Cardiac fibroblast (primary cell): Measurements from ENCODE around the gene BCL2.

Experiments used
- DNase-seq, 2 donors: peaks; one replicate each; pipeline versions ENCODE4 v3.0.0 to v3.0.0-alpha.2; 2010; ENCODE audit warnings: low read depth in 2 of 2
- H3K4me3 ChIP-seq, 2 donors: replicated peaks in 1 of 2; 1 replicate in 1 of 2; 2 replicates in 1 of 2; pipeline ENCODE4 v1.5.1; 2011; ENCODE audit warnings: low read depth in 2 of 2, low read length in 2 of 2, mild to moderate bottlenecking in 2 of 2, moderate library complexity in 1 of 2
- TF ChIP-seq, protein P1 (sequence below): IDR thresholded peaks from one replicate; pipeline ENCODE4 v1.5.1; 2011; ENCODE audit warnings: low read depth, mild to moderate bottlenecking, low read length, inconsistent platforms

Gene BCL2

DNA sequence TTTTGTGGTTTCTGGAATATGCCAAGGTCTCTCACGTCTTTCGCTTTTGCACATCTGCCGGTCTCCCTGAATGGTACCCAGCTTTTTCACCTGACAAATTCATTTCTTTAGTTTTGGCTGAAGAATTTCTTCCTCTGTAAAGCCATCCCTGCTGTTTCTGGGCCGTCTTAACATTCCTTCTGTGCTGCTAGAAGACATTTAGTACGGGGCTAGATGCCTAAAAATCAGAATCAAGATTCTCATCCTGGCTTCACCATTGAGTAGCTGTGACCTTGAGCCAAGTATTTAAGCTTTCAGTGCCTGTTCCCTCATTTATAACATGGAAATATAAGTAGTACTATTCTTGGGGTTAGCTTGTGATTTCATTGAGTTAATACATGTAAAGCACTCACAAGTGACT lies 6.4 kb upstream of the BCL2 start:
- DNase-seq = no peak
- no peak overlapping the region for H3K4me3 ChIP-seq
- TF ChIP-seq, protein P1, sequence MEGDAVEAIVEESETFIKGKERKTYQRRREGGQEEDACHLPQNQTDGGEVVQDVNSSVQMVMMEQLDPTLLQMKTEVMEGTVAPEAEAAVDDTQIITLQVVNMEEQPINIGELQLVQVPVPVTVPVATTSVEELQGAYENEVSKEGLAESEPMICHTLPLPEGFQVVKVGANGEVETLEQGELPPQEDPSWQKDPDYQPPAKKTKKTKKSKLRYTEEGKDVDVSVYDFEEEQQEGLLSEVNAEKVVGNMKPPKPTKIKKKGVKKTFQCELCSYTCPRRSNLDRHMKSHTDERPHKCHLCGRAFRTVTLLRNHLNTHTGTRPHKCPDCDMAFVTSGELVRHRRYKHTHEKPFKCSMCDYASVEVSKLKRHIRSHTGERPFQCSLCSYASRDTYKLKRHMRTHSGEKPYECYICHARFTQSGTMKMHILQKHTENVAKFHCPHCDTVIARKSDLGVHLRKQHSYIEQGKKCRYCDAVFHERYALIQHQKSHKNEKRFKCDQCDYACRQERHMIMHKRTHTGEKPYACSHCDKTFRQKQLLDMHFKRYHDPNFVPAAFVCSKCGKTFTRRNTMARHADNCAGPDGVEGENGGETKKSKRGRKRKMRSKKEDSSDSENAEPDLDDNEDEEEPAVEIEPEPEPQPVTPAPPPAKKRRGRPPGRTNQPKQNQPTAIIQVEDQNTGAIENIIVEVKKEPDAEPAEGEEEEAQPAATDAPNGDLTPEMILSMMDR = no peak

DNA sequence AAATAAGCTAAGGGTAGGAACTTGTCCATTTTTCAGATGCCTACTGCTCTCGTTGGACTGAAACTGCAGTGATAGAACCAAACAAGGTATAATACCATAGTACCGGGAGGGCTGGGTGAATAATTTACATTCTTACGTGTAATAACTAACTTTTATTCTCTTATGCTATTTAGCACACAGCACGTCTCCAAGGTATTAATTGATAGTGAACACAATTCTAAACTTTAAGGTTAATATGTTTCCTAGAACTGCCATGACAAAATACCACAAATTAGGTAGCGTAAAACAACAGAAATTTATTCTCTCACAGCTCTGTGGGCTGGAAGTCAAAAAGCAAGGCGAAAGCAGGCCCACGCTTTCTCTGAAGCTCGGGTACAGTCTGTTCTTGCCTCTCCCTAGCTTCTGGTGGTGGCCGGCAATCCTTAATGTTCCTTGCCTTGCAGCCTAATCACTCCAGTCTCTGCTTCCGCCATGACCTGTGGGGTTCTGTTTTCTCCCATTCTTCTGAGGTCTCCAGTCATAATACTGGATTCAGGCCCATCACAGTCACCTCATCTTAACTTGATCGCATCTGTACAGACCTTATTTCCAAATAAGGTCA lies 5.6 kb upstream of the BCL2 start:
- H3K4me3 ChIP-seq = no peak overlapping the region
- TF ChIP-seq, protein P1 = no peak
- no peak for DNase-seq

DNA sequence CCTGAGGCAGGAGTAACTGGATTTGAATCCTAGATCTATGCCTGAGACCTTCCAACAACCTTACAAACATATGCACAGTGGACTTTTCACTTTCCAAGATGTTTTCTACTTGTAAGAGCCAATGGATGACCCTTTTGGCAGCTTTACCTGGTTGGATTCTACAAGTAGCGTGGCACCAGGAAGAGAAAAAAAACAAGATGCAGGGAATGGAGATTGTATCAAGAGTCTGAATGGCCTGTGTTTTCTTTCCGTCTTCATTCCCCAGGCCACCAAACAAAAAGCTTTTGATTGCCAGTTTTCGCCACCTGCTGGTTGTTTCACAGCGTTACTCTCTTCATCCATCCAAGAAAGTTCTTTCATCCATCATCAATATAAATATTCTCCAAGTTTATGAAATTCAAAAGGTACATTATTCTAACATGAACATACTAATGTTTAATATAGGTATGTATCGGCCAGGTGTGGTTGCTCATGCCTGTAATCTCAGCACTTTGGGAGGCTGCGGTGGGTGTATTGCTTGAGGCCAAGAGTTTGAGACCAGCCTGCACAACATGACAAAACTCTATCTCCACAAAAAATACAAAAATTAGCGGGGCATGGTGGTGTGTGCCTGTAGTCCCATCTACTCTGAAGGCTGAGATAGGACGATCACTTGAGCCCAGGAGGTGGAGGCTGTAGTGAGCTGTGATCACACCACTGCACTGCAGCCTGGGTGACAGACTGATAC lies 3.5 kb upstream of the BCL2 start:
- DNase-seq = peak; percentile 84 to 86
- TF ChIP-seq, protein P1 = peak; percentile 74
- no peak overlapping the region for H3K4me3 ChIP-seq

DNA sequence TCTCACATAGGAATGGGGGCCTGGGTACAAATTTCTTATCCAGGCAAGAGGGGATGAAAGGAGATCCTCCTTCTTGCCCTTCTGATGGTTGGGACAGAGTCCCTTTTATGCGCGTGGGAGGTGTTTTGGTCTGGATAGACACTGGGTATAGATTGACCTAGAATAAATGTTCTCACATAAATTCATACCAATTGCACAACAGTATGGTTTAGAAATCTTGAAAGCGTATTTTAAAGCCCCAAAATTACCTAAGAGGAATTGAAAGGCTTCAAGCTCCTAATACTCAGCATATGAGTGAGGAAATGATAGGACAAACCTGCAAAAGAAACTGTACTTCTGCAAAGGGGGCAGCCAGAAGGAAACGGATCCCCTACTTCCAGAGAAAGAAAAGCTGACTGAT lies 2.6 kb upstream of the BCL2 start:
- no peak overlapping the region for H3K4me3 ChIP-seq
- DNase-seq = peak in 1 of 2 donors; percentile 10
- TF ChIP-seq, protein P1 = no peak

DNA sequence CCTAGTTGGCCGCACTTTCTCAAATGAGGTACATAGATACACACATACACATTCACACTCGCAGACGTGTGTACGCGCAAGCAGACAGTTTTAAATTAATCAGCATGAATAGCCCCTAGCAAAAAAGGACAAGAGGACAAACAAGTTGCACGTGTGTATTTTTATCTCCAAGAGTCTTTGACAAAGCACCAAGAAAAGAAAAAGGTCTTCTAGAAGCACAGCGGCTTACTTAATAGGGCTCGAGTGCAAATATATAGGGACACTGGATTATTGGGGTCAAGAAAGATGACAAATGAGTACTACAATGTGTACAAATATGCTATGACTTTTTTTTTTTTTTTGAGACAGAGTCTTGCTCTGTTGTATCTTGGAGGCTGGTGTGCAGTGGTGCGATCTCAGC lies 1.7 kb upstream of the BCL2 start:
- H3K4me3 ChIP-seq = no peak overlapping the region
- TF ChIP-seq, protein P1 = no peak
- no peak for DNase-seq

DNA sequence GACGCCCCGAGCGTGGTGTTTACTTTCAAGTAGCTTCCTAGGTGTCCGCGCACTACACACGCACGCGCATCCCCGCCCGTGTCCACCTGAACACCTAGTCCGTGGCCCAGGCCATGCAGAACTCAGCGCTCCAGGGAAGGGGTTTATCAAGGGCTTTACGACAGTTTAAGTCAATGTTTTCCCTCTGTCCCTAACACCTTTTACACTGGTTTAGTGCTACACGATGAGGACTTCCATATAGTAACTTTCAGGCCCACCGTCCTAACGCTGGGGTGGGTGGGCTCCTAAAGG lies 1.4 kb upstream of the BCL2 start:
- TF ChIP-seq, protein P1 = no peak
- peak overlapping the region; percentile 46 to 64 for H3K4me3 ChIP-seq
- DNase-seq = no peak
